Measurements from ENCODE around the gene KSR1. TPM values are rescaled to one million over a fixed set of nuclear protein-coding genes. Genes with fewer than 3 reads are reported as not detected.

Gene KSR1
- total and polyA plus RNA-seq, 2 of the 8 experiments (the other 6 are each of a cell fraction or from before 2014, with no cell fraction given): 14.1 to 34.7 TPM

DNA sequence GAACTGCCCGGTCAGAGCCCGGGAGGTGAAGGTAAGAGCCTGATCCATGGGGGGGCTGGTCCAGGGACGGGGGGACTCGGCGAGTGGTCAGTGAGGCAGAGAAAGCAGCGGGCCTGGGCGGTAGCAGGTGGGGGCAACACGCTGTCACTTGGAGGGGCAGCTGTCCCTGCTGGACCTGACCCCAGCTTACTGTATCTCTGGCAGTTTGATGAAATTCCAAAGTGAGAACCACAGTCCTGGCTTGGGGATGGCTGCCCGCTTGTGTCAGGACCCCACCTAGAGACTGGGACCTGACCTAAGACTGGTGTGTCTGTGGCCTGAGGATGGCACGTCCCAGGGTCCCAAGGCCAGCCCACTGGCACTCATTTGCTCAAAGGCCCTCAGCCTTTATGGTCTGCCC is 35.1 kb upstream of the KSR1 start:
- Histone ChIP-seq H3K9me3 (ENCODE audit: insufficient read depth in 2 of 2, low read depth in 1 of 2, low read length in 1 of 2) (no peaks in the 10 kb centered on the region), H2BK5ac (ENCODE audit: low read depth, low read length) (no peak overlapping the region), H2AK5ac (ENCODE audit: low read depth, low read length) (no peak overlapping the region), H3K4me1 (replicated peaks in 1 of 4; ENCODE audit: control insufficient read depth in 3 of 4, insufficient read depth in 4 of 4, low read length in 3 of 4) (no peaks in the 10 kb centered on the region; a peak in 1 of 7 replicates), H3K36me3 (ENCODE audit: control insufficient read depth in 2 of 4, insufficient read depth in 4 of 4, low read length in 3 of 4) (no peaks in the 10 kb centered on the region), H4K5ac (ENCODE audit: insufficient read length, low read depth, low read length) (no peak overlapping the region), H2BK15ac (ENCODE audit: low read length) (no peak overlapping the region), H3K4me3 (ENCODE audit: extremely low read depth in 1 of 4, insufficient read depth in 2 of 4, low read depth in 3 of 4, low read length in 4 of 4) (no peak overlapping the region), H3K4me2 (ENCODE audit: insufficient read depth in 1 of 2, low read depth in 2 of 2, low read length in 2 of 2) (no peak overlapping the region), H2BK20ac (ENCODE audit: low read length) (no peak overlapping the region), H3K79me1 (ENCODE audit: low read depth, low read length) (no peaks in the 10 kb centered on the region), H4K20me1 (replicated peaks in 1 of 2; ENCODE audit: control insufficient read depth in 1 of 2, insufficient read depth in 2 of 2, low read length in 2 of 2) (no peaks in the 10 kb centered on the region), H3K9ac (replicated peaks in 1 of 4; ENCODE audit: extremely low read depth in 1 of 4, low read depth in 3 of 4, low read length in 3 of 4) (no peak overlapping the region), H3K56ac (replicated peaks; ENCODE audit: insufficient read length, low read depth, low read length) (no peak overlapping the region), H3K27ac (ENCODE audit: low read depth, low read length) (no peak overlapping the region), H3K79me2 (ENCODE audit: control insufficient read depth in 1 of 2, insufficient read depth in 2 of 2, low read length in 2 of 2) (no peaks in the 10 kb centered on the region), H3K27me3 (replicated peaks in 1 of 4; ENCODE audit: control insufficient read depth in 3 of 4, extremely low read depth in 1 of 4, insufficient read depth in 3 of 4, low read length in 3 of 4) (no peaks in the 10 kb centered on the region; a peak in 1 of 7 replicates), H3K23me2 (ENCODE audit: low read depth, low read length) (no peaks in the 10 kb centered on the region), H2BK12ac (ENCODE audit: low read depth, low read length) (no peak overlapping the region), H3K4ac (replicated peaks; ENCODE audit: insufficient read length, low read depth, low read length) (no peak overlapping the region), H3K18ac (ENCODE audit: extremely low read depth, low read length) (no peak overlapping the region), H2AFZ (ENCODE audit: low read length) (no peak overlapping the region), H2BK120ac (replicated peaks; ENCODE audit: low read depth, low read length) (no peak overlapping the region), H4K8ac (ENCODE audit: extremely low read depth, insufficient read depth, low read length) (no peak overlapping the region), H3K23ac (ENCODE audit: insufficient read length) (no peak overlapping the region), H4K91ac (replicated peaks; ENCODE audit: insufficient read length, low read length) (no peak overlapping the region), H3K14ac (ENCODE audit: insufficient read length) (no peak overlapping the region)
- POLR2A ChIA-PET (ENCODE audit: partially characterized antibody): no interaction called here
- TF ChIP-seq EGR1 (IDR thresholded peaks at IDR 0.05; ENCODE audit: borderline replicate concordance, low read depth, low read length): no peak
- TF ChIP-seq SAP30 (IDR thresholded peaks at IDR 0.05; ENCODE audit: insufficient read depth, insufficient replicate concordance, low read length): no peak
- no peak for TF ChIP-seq YY1 (IDR thresholded peaks at IDR 0.05; ENCODE audit: low read depth, low read length)
- no peak for DNase-seq (ENCODE audit: low read depth in 1 of 2, low spot score in 2 of 2)
- CTCF ChIA-PET (ENCODE audit: partially characterized antibody): interaction anchor here (0.8 to 2.5 kb wide), 7 partner anchors 9 to 234 kb away, joined by 3 to 11 read pairs (median 3); no protein-coding TSS in a partner anchor
- FAIRE-seq: no peak
- 84% methylated on average over 9 of the region's 10 CpGs; no CpG with 5 or more reads in 1 of the 2 experiments for WGBS, 2 experiments (ENCODE audit: extremely low coverage in 1 of 2, insufficient coverage in 1 of 2, insufficient read length in 1 of 2, insufficient replicate concordance in 2 of 2, low coverage in 1 of 2, low lambda C conversion rate in 2 of 2, missing lambda C conversion rate in 1 of 2)

Measured in H1 (cell line).